Measurements from ENCODE around the gene IFT80. TPM values are rescaled to one million over a fixed set of nuclear protein-coding genes. Genes with fewer than 3 reads are reported as not detected.

The IFT80 gene
- total RNA-seq, 1 experiment from 2014 or later, result 41.1 TPM

Other genes with a start within 250 kb of the IFT80 start
- 0.05 TPM in 1 of 2 replicates, not detected in the other for gene C3orf80, start 173.8 kb downstream of the IFT80 start, total RNA-seq (2014; rRNA removed; shearing (Covaris generic))
- 126 and 165 TPM in 2 replicates for gene SMC4, start 425 bp upstream of the IFT80 start, total RNA-seq (2014; rRNA removed; shearing (Covaris generic))
- 77.4 and 79.6 TPM in 2 replicates for gene TRIM59, start 50.6 kb upstream of the IFT80 start, total RNA-seq (2014; rRNA removed; shearing (Covaris generic))
- 30.7 and 40.6 TPM in 2 replicates for gene KPNA4, start 166.3 kb upstream of the IFT80 start, total RNA-seq (2014; rRNA removed; shearing (Covaris generic))

Data from A172 (cell line).